GM23248 (cell line): ENCODE data around the gene CACNG4.

Experiments used
- EZH2 ChIP-seq: fragments of 200-600 bp; sonication (generic); IDR thresholded peaks from 2 replicates; pipeline ENCODE4 v1.6.1; 2018; ENCODE audit warnings: antibody characterized with exemption, mild to moderate bottlenecking; ENCODE audit not compliant: insufficient read depth, poor library complexity, severe bottlenecking
- EZH2phosphoT487 ChIP-seq: fragments of 200-600 bp; sonication (generic); IDR thresholded peaks from 2 replicates; pipeline ENCODE4 v1.6.1; 2018; ENCODE audit warnings: antibody characterized with exemption, moderate library complexity, mild to moderate bottlenecking, low read depth; ENCODE audit not compliant: insufficient read depth

DNA sequence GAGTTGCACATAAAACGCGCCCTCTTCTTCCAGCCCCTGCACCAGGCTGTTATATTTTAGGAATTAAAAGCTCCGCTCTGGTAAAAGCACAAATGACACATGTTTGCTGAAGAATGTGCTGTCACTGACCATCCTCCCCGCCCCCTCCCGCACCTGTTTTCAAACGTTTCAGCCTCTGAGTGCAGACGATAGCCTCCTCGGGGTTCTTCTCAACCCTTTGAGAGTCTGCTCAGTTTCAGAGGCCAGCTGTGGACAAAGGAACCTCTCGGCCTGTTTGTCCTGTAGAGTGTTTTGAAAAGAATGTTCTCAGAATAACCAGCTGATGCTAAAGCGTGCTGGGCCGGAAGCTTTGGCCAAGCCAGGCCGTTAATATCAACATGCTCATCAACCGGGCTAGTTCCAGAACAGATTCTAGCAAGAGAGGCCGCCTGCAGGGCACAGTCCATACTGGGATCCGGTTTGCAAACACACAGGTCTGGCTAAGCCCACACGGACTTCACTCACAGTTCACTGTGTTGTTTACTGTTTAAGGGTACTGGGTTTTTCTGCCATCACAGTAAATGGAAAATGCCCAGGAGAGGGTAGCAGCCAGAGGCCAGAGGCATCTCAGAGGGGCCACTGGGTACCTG is 6.4 kb upstream of the CACNG4 start:
- TF ChIP-seq EZH2 (no peak), EZH2phosphoT487 (no peak)
